ENCODE measurements around the gene ENOX2.

ENOX2 gene

GRCh38 chrX:130884627-130885026 is 18.4 kb downstream of the ENOX2 start:
- peak; percentile 99 for FAIRE-seq

- no peak for FAIRE-seq
Measured at GRCh38 chrX:130879869-130880268, 23.1 kb downstream of the ENOX2 start.

- no peak for FAIRE-seq
Measured at GRCh38 chrX:130878350-130879341, 24.4 kb downstream of the ENOX2 start.

GRCh38 chrX:130877892-130878341 is 25.1 kb downstream of the ENOX2 start:
- FAIRE-seq, result no peak

- FAIRE-seq, result no peak
Measured at GRCh38 chrX:130876226-130876625, 26.8 kb downstream of the ENOX2 start.

GRCh38 chrX:130874751-130875150 is 28.3 kb downstream of the ENOX2 start:
- no peak for FAIRE-seq

- no peak for FAIRE-seq
Measured at GRCh38 chrX:130869239-130869638, 33.8 kb downstream of the ENOX2 start.

- no peak for FAIRE-seq
Measured at GRCh38 chrX:130861462-130861861, 41.5 kb downstream of the ENOX2 start.

- no peak for FAIRE-seq
Measured at GRCh38 chrX:130857207-130857606, 45.8 kb downstream of the ENOX2 start.

GRCh38 chrX:130851569-130851968 is 51.4 kb downstream of the ENOX2 start:
- no peak for FAIRE-seq

- FAIRE-seq, result no peak
Measured at GRCh38 chrX:130848763-130849162, 54.2 kb downstream of the ENOX2 start.

- no peak for FAIRE-seq
Measured at GRCh38 chrX:130846746-130847145, 56.3 kb downstream of the ENOX2 start.

GRCh38 chrX:130841776-130842175 is 61.2 kb downstream of the ENOX2 start:
- no peak for FAIRE-seq

- FAIRE-seq, result no peak
Measured at GRCh38 chrX:130840345-130840744, 62.7 kb downstream of the ENOX2 start.

- FAIRE-seq, result peak; percentile 61
Measured at GRCh38 chrX:130836447-130836846, 66.6 kb downstream of the ENOX2 start.

- FAIRE-seq, result no peak
Measured at GRCh38 chrX:130834830-130835229, 68.2 kb downstream of the ENOX2 start.

- FAIRE-seq, result no peak
Measured at GRCh38 chrX:130834149-130834548, 68.9 kb downstream of the ENOX2 start.

GRCh38 chrX:130831347-130831722 is 71.7 kb downstream of the ENOX2 start:
- no peak for FAIRE-seq

GRCh38 chrX:130830599-130831346 is 72.2 kb downstream of the ENOX2 start:
- FAIRE-seq, result no peak

- FAIRE-seq, result no peak
Measured at GRCh38 chrX:130829526-130830515, 73.2 kb downstream of the ENOX2 start.

GRCh38 chrX:130828641-130829040 is 74.4 kb downstream of the ENOX2 start:
- FAIRE-seq, result no peak

- FAIRE-seq, result no peak
Measured at GRCh38 chrX:130827648-130828047, 75.4 kb downstream of the ENOX2 start.

GRCh38 chrX:130826249-130826648 is 76.8 kb downstream of the ENOX2 start:
- no peak for FAIRE-seq

Measured in islet of Langerhans (tissue), 1 donor.